ENCODE results near the gene DARS2.

Gene DARS2

DNA sequence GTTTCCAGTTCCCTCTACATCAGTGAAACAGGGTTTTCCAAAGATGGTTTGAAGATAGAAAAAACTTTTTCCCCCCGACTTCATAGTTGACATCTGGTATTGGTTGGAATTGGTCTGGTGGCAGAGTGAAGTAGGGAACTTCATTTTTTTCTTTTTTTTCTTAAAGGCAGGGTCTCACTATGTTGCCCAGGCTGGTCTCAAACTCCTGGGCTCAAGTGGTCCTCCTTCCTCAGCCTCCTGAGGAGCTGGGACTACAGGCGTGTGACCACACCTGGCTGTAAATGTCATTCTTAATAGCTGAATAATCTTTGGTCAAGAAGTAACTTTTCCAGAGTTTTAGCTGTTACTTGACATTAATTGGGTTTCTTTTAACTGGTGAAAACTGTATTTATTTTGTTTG lies 65.4 kb downstream of the DARS2 start:
- no peak for DNase-seq

DNA sequence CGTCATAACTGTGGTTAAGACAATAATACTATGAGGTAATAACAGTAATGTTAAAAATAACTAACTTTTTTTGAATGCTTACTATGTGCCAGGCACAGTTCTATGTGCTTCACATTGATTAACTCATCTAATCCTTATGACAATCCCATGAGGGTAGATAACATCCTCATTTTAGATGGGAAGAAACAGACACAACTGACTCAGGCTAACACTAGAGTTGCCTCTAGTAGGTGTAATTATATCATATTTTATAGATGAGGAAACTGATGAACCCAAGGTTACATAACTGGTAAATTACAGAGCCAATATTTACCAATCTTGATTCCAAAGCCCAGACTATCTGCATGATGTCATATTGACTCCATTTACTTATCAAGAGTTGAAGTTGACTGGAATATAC lies 69.1 kb downstream of the DARS2 start:
- DNase-seq = no peak

DNA sequence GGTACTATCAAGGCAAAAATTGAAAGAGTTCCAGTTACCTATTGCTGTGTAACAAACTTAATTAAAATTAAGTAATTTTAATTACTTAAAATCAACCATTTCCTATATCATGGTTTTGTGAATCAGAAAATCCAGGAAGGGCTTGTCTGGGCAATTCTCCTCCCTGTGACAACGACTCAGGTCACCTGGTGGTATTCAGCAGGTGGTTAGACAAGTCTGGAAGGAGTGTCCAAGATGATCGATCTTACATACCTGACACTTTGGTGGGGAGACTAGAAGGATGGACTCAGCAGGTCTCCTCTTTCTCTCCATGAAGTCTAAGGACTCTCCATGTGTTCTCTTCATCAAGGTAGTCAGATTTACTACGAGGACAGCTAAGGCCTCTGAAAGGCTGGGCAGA lies 69.7 kb downstream of the DARS2 start:
- no peak for DNase-seq

DNA sequence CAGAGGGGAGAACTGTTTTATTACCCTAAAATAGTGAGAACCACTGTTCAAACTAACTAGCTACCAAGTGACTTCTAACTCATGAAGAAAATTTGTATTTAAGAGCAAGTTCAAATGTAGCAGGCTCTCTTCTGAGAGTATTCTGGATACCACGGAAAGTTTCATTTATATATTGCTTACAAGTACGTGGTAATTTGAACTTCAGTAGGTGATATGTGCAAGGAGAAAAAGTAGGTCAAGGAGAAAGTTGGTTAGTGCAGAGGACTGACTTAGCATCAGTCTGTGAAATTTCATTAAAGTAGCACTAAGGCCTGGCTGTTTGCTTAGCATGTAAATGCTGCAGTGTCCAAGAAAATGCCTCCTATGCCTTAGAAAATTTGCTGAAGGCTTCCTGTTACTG lies 76.0 kb downstream of the DARS2 start:
- no peak for DNase-seq

DNA sequence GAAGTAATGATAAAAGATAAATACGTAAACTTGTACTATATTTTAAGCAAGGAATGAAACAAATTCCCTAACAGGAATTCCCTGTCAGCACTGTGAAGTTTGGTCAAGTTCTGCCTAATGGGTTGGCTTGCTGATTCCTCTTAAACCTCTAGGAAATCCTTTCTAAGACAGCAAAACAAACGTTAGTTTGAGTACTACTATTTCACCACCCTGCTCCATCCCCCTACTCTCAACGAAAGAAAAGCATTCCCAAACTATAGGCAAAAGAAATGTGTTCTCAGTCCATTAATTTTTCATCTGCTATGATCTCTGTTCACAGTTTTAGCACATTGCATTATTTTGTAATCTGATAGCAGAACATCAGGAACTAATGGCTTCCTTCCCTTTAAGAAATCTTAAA lies 76.5 kb downstream of the DARS2 start:
- no peak for DNase-seq

DNA sequence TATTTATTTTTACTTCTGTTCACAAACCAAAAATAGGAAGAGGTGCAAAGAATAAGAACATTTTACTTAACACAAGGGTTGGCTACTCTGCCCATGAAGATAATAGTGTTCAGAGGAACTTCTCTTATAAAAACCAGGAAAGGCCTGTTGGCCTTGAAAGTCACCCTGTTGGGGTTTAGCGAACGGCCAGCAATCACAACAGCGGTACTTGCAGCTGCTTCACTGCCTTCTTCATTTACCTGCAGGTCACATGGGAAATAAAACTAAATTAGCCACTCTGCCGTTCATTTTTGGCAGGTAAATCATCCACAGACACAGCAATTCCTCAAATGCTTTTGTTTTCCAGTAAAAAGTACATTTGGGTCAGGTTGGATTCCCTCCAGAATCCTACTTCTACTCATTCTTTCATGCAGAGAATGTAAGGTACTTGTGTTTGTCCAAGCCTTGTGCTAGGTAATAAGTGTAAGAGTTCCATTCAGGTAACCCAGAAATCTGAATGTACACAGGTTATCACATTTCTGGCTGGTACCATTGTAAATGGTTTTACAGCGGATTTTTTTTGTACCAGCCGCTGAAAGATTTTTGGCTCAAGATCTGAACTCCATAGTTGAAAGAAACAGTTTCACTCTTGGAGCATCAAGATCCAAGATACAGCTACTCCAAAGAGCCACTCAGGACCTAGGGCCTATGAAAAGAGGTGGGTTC lies 79.5 kb downstream of the DARS2 start:
- DNase-seq = no peak

All from central memory CD4-positive, alpha-beta T cell (primary cell).